NCI-H510A (cell line): Measurements from ENCODE around the gene RIIAD1.
"Not testable (repeated sequence)": the region's sequence is repeated elsewhere in the genome, so short reads cannot be mapped to it uniquely, and the experiment has no call there.

Experiments used
- DNase-seq: peaks from one replicate; lab custom pipeline; 2025; lab: John Stamatoyannopoulos, UW

RIIAD1 gene

DNA sequence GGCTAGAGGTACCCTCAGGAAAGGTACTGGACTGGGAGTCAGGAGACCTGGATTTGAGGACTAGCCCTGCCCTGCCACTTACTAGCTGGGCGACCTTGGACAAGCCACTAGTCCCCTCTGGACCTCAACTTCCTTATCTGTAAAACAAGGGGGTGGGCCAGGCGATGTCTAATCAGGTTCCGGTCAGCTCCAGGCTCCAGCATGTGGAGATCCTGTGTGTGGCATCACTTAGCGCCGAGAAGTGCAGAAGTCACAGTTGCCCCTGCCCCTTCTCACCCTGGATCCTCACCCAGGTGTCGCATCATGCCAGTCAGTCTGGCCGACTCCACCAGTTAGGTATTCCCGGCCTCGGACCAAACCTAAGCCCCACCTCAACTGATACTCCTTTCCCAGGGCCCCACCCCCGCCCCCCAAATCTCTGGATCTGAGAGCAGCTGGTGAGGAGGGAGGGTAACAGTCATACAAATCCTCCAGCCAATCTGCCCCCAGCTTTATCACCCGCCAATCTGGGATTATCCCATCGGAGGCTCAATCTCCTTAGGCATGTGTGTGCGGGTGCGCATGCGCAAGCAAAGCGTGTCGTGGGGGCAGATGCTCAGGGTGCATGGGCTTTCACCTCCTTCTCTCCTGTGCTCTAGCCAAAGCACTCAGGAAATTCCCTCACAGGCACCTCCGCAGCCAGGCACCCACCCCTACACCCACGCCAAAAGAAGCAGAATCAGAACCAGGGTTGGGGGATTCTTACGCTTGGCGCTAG is 10.1 kb upstream of the RIIAD1 start:
- no peak for DNase-seq

DNA sequence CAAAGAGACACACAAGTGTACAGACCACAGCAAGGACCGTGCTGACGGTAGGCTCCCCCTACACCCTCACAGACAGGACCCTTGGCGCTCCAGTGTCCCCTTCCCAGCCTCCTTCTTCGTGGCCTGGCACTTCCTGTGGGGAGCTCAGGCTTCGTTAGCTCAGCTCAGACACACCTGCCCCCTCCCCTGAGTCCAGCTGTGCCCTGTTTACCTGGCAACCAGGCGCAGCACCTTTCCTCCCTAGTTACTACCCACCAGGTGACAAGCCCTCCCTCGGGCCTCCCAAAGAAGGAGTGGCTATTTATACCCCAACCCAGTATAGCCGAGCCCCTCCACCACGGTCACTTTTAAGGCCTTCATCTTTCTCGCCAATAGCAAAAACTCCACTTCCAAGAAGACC is 9.4 kb upstream of the RIIAD1 start:
- DNase-seq: peak; percentile 50

DNA sequence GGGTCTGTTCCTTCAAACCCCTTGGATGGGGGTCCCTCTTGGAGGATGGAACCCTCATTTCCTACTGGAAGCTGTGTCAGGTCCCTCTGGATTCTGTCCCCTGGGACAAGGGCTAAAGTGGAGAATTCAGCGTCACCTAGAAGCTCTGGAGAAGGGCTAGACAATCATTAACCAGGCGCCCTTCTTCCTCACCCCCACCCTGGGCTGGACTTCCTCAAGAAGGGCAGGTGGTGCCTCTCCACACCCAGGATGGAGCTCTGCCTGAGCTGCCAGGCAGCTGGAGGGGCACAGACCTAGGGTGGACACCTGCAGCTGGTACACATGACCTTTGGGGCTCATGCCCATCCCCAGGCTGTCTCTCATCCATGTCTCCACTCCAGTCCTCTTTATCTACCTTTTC is 8.3 kb upstream of the RIIAD1 start:
- no peak for DNase-seq

DNA sequence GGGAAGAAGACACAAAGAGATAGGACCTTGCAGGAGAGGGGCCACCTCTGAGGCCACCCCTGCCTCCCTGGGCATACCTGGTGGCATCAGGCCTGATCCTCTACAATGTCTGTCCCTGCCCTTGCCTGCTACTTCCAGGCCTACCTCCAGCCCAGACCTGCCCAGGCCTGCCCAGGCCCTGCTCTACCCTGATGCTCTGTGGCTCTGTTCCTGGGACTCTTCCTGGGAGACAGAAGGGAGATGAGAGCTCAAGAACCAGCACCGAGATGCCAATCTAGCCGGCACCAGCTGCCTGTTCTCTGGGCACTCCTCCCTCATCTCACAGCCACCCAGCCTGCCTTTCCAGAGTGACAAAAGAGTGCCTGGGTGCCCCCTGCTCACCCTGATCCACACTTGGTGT is 7.4 kb upstream of the RIIAD1 start:
- DNase-seq: peak; percentile 36

DNA sequence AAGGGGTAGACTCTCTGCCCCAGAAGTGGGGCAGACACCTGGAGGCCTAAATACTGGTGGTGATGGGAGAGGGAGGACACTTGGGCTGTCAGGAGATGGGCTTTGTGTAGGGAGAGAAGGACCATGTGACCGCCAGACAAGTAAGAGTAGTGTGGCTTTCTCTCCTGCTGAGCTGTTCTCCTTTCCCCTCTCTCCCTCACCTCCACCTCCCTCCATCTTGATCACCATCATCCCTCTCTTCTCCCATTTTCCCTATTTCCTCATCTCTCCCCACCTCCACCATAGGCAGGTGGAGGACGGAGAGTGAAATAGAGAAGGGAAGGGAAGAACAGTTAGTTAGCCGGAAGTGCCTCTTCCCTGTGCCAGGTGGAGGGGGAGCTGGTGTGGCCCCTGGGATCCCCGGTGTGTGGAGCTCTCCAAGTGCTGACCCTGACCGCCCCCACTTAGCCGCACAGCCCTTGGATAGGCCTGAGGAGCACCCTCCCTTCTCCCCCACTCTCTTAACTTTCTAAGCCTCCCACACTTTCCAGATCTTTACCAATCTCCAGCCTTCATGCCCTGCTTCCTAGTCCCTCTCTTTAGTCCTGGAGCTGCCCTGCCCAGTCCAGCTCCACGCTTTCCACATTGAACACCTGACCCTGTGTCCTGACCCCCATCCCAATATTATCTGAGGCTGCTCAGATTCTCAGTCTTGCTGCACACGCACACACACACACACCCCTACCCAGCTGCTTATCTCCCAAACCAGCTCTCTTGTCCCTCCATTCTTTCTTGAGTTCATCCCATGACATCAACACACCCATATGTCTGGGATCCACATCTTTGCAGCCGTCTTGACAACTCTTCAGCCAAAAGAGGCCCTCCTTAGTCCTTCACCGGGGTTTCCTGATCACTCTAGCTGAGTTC is 6.2 kb upstream of the RIIAD1 start:
- DNase-seq: no peak

DNA sequence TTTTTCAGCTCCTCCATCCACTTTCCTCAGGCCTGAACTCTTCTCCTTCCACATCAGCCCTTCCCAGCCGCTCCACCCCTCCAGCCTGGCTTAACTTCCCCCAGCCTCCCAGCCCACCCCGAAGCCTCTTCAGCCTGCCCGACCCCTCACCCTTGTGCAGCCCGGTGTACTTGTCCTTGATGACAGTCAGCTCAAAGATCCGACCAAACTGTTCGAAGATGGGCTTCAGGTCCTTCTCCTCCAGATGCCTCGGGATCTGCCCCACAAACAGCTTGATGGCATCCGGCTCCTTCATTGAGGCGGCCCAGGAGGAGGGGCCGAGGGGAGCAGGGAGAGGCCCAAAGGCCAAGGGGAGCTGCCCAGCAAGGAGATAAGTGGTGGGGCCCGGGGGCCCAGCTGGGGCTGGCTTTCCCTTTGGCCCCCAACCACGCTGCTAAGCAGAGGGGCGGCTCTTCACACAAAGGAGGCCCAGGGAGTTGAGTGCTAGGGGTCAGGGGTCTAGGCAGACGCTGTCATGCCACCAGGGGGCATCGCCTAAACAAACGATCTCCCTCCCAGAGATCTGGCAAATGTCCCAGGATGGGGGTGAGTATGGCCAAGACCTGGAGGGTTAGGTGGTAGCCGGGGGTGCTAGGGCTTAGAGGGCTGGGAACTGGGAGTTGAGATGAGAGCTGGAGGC is 5.5 kb upstream of the RIIAD1 start:
- no peak for DNase-seq

DNA sequence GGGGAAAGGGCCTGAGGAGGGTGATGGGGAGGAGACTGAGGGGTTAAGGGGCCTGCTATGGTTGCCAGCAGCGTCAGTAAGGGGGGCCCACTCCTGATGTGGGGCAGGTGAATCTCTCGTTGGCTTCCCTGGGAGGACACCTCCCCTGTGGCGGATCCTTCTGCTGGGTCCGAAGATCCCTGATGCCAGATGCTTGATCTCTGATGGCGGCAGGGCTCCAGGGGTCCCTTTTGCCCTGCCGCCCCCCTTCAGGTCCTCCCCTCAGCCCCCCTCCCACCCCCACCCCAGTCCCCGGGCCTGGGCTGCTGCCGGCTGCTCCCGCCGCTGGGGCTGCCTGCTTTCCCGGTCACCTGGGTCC is 4.9 kb upstream of the RIIAD1 start:
- no peak for DNase-seq

DNA sequence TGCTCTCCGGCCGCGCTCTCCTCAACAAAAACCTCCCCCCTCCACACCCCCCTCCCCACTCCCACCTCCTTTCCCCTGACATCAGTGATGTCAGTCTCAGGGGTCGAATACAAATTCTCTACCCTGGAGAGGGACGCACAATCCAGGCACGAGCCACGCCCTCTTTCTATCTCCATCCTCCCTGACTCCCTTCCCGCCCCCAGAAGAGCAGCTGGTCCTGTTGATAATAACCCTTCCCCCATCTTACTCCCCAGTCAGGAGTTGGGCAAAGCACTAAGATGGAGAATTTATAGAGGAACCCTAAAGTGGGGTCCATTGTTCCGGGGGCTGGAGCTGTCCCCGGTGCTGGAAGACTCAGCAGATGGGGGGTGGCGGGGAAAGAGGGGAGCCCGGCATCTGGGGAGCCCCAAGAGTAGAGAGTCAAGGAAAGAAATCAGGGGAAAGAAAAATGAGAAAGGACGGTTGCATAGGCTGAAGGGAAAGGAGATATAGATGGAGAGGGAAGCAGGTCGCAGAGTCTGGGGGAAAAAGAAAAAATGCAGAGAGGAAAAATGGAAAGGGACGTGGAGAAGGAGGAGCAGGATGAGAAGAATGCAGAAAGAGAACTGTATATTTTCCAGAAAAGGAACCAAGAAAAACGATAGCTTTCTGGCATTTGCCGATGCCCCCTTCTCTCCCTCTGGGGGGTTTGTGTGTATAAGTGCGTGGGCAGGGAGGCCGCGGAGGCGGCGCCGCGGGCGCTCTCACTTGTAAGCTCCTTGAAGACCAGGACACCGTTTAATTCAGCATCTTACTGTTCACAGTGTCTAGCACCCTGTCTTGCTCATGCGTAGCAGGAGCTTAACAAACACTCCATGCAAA is 4.3 kb upstream of the RIIAD1 start, which contains the start of gene CELF3:
CELF3 (minus strand) TSS at position 33 of the 861 bp plus-strand sequence. CDS start 783 bp downstream, outside the sequence.
- DNase-seq: peak; percentile 97

DNA sequence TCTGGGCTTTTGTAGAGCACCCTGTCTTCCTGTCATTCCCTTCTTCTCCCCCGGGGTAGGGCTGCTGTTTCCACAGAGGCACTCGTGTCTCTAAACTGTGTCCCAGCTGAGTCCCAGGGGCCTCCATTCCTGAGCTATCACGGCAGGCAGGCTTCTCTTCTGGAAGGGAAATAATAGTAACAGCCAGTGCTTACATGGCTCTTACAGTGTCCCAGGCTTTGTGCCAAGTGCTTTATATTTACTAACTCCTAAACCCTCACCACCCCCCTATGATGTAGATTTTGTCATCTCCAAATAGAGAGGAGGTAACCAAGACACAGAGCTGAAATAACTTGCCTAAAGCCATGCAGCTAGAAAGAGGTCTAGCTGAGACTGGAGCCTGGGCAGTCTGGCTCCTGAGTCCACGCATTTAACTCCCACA is 3.3 kb upstream of the RIIAD1 start:
- no peak for DNase-seq

DNA sequence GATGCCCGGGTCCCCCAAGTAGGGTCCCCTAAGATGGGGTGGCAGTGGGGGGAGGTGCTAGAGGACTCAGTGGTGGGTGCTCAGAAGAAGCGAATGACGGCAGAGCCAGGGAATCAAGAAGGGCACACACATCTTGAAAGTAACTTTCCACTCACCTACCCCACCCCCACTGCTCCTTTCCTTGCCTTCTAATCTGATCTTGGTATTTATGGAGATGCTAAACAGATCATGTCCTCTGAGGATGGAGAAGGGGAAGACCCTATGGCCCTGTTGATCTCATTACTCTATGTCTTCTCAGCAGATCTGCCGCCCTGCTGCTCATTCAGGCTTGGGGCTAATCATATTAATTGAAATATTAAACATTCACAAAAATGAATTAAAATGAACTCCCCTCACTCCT is 2.7 kb upstream of the RIIAD1 start:
- DNase-seq: no peak

DNA sequence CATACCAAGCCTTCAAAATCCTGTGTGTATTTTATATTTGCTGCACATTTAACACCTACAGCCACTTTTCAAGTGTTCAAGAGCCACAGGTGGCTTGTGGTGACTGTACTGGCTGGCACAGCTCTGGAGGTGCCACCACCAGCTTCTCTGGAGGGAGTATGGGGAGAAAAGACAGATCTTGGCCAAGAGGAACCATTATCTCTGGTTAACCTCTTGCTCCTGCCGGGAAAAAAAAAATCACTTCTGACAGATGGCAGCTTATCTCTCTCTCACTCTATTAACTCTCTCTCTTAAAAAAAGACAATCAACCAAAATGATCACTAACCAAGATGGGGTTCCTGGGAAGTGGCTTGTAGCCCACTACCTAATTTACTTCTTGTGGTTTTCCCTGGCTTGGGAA is 1.2 kb upstream of the RIIAD1 start:
- no peak for DNase-seq

DNA sequence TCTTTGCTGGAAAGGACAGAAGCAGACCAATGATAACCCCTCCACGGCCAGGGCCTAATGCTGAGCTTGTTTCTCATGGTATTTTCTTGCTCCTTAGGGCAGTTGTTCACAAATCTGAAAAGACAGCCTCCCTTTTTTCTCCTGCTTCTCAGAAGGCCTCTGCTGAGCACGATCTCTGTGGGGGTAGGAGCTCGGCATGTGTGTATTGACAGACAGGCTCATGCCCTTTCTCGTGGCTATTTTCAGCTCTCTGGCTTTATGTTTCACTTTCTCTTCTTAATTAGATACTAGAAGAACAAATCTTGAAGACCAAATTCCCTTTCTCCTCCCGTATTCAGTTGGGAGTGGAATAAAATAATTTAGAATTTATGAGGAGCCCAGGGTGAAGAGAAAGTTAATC is 768 bp upstream of the RIIAD1 start:
- DNase-seq: no peak

DNA sequence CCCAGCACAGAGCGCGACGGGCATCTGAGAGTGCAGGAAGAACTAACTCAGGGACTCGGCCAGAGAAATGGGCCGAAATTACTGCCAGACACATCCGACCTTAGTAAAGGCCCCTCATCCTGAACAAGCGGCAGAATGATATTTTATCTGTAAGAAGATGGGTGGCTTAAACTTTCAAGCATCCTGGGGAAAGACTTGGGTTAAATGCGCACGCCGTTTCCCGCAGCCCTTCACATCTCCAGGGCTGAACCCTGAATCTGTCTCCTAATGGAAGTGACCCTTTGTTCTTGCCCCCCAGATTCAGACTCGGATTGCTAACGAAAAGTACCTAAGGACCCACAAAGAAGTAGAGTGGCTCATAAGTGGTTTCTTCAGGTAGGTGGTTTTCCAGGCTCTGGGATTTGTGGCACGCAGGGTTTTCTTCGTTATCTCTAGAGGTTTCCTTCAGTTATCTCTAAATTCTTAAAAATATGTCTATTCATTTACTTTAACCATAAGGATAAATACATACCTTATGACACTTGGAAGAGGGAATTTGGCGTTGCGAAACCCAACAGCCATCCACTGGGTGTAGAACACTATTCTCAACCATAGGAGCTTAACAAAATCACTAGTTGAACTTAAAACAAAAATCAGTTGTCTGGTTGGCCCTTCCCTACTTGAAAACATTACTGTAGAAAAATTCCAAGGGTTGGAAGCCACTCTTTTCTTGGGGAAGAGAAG is 627 bp downstream of the RIIAD1 start:
- no peak for DNase-seq

DNA sequence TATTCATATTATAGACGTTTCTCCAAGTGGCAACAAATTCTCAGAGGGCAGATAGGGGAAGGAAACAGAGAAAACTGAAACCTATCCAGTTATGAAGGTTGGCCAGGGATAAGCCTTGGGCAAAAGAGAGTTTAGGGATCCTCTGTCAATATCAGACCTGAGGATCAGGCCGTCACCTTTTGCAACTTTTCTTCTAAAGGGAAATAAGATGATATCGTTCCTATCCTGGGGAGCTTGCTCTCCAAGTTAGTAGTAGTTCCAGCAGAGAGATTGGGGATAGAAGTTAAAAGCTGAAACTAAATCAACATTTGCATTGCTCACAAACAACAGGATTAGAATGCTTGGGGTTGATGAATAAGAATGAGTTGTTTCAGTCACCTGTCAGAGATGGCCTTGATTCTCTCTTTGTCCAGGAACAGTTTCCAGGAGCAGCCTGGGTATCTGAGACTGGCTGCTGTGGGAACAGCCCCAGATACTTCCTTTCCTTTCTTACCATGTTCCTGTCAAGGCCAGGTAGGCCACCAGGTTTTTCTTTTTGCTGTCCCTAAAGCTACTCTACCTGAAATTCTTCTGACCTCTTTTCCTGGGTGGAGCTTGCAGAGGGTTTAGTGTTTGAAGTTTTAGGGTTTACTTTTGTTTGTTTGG is 2.5 kb downstream of the RIIAD1 start:
- DNase-seq: no peak

DNA sequence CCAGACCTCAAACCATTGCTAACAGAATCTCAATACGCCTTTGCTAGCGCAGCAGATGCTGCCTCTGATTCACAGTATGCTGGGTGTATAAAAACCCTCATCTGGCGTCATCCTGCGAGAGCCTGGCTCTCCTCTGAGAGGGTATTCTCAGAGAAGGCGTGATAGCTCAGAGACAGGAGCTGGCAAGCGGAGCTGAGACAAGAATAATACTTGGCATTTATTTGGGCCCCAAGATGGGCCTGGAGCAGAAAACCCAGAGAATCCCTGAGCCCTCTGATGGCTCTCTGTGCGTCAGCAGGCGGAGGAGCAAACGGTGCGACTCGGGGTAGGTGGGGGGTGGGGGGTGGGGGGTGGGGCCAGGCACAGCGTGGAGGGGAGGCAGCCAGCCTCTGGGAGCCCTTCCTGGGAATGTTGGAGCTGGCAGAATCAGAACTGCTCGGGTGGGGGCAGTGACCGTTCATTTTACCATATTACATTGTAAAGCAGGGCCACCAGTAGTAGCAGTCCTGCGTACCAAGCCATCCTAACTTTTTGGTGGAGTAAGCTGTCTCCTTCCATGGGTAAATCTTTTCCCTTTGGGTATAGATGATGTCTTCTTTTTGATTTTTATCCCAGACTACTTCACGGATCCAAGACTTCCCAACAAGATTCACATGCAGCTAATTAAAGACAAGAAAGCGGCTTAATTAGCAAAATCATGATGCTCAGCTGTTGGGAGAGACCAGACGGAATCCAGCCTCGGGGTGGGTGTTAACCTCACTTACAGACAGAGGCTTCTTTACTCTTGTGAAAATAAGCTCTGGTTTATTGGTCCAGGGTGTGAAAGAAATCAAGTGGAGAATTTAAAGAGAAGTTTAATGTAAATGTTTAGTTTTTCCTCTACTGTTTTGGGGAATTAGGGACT is 7.1 kb downstream of the RIIAD1 start:
- DNase-seq: no peak

DNA sequence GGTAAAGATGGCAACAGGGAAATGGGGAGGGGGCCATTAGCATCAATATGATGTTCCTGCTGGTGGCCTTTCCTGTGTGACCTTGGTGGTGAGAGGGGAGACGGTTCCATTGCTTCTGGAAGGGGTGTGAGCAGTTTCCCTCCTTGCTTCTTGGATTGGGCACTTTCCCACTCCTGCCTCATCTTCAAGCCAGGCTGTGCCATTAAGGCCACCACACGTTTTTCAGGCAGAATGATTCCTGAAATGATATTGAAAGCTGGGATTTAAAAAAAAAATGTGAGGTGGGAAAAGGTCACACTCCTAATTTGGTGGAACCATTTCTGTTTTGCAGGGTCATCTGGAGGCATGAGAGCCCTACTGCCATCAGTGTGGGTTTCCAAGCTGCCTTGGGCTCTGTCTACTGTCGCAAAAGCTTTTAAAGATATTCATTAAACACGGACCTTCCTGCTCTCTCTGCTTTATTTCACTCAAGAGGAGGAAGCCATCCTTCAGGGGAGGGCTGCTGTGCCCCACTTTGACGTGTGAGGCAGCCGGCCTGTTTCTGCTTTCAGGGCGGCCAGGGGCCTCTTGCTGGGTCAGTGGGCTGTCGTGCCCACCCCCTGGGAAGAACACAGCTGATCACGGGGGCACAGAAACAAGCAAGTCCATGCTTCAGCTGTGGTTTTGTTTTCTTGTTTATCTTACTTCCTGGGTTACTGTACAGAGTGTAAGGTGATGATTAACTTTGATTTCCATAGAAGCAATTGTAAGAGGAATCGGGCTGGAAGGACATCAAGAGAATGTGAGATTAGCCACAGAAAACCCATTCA is 8.0 kb downstream of the RIIAD1 start:
- DNase-seq: no peak

DNA sequence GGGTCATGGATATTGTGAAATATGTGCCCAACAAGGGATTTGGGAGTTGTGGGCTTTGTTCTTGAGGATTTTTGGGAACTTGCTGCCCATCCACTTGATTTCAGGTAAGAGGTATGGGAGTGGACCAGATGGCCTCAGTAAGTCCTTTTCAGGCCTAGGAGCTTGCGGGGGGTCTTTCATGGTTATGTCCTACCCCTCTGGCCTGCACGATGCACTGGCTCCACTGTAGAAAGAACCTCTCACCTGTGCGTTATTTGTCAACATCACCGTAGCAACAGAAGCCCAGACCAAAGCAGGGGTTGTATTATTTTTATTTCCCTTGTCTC is 8.6 kb downstream of the RIIAD1 start:
- DNase-seq: no peak

DNA sequence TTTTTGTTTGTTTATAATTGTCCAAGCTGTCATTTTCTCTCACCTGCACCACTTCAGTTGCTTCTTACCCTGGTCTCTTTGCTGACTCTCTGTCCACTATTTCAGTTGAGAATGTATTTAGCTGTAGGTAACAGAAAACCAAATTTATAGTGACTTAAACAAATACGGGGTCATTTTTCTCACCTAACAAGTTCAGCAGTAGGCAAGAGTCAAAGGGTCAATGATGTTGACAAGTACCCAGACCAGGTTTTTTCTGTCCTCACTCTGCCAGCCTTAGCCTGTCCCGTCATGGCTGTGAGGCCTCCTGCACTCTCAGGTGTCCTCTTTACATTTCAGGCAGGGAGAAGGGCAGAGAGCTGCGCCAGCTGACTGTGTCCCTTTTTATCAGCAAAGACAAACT is 11.8 kb downstream of the RIIAD1 start:
- DNase-seq: no peak

DNA sequence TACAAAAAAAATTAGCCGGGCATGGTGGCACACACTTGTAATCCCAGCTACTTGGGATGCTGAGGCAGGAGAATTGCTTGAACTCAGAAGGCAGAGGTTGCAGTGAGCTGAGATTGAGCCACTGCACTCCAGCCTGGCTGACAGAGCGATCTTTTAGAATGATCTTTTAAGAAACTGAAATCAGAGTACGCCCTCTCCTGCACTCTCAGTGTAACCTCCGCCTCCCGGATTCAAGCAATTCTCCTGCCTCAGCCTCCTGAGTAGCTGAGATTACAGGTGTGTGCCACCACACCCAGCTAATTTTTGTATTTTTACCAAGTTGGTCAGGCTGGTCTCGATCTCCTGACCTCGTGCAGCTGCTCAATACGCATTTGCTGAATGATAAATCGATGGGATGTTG is 12.7 kb downstream of the RIIAD1 start:
- not testable (repeated sequence) for DNase-seq
